GM21723 (cell line): Measurements from ENCODE around the gene SLC35F4.

Experiments
- ATAC-seq: cut with Tn5 transposase; IDR thresholded peaks from one replicate; pipeline ENCODE4 v1.9.1; 2021; ENCODE audit warnings: mild to moderate bottlenecking, moderate library complexity; ENCODE audit not compliant: unreplicated experiment

Gene SLC35F4

DNA sequence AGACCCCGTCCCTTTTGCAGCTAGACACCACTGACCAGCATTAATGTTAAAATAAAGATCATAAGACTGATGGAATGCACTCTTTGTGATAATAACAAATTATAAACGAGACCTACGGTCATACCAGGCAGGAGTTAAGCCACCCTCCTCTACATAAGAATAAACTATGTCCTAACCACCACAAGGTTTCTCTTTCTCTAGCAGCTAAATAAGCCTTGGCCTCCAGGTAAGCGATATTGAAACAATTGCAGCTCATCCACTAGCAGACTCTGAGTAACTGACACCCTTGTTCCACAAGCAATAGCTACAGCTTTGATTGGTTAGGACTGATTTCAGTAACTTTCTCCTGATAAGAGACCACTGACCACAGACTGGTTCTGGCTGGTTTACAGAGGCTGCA, 228.0 kb downstream of the SLC35F4 start:
- no peak for ATAC-seq

DNA sequence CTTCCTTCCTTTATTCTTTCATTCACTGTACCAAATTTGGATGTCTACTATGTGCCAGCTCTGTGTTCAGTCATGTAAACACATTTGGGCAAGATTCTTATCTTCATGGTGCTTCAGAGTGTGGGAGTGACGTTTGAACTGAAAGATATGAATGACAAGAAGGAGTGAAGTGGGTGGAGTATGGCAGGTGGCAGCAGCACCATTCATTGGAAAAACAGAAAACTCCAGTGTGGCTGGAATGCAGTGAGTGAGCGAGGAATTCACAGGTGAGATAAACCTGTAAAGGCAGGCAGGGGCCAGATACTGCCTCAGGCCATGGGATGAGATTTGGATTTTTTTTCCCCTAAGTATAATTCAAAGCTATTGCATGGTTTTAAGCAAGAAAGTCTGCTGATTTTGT, 231.6 kb downstream of the SLC35F4 start:
- ATAC-seq: no peak

DNA sequence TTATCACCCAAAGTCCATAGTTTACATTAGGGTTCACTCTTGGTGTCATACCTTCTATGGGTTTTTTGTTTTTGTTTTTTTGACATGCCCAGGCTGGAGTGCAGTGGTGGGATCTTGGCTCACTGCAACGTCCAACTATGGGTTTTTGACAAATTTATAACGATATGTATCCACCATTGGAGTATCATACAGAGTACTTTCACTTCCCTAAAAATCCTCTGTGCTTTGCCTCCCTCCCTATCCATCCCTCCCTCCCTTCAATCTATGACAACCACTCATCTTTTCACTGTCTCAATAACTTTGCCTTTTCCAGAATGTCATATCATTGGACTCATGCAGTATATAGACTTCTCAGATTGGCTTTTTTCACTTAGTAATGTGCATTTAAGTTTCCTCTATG, 233.2 kb downstream of the SLC35F4 start:
- no peak for ATAC-seq

DNA sequence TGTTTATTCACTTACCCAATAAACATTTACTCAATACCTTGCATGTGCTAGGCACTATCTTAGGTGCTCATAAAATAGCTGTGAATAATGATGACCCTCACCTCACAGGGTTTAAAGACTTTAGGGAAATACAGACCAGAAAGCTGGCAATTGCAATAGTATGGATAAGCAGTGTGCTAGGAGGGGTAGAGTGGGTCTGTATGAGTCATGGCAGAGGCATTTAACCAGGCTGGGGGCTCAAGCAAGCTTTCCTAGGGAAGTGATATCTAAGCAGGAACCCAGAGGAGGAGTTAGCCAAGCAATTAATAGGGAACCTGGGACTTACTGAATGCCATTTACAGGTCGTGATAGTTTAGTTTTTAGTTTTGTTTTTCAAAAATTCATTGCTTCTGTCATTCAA, 248.4 kb downstream of the SLC35F4 start:
- no peak for ATAC-seq

DNA sequence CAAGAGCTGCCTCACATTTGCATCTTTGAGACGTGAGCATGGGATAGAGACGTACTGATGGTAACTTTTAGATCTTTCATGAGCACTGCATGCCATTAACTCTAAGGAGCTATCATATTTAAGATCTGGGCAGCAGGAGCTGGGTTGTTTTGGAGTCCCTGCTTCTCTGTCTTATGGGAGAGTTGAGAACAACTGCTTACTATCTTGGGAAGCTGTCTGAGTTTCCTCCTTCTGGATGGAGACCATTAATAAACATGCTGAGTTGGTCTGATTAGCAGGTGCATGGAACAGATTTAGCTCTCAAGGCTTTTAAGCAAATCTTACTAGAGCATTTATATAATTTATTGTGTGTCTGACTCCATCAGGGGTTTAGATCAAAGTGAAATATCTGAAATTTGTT, 252.9 kb downstream of the SLC35F4 start:
- ATAC-seq: no peak

DNA sequence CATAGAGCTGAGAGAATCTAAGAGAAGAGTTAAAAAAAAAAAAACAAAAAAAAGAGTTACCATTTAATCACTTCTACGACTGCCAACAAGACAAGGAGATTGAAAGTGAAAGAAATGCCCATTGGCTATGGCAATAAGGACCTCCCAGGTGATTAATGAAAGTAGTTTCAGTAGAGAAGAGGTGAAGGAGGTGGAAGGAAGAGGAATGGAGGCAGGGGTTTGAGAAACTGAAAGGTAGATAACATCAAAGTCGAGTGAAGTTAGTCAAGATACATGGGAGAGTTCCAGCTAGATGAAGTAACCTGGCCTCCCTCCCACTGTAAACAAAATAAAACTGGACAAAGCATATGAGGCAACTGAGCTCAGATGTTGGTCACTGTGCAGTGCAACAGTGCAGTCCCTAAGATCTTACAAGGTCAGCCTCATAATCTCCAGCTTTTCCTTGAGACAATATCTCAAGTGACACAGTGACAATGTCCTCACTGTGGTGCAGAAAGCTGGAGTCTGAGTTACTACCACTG, 254.3 kb downstream of the SLC35F4 start:
- ATAC-seq: no peak

DNA sequence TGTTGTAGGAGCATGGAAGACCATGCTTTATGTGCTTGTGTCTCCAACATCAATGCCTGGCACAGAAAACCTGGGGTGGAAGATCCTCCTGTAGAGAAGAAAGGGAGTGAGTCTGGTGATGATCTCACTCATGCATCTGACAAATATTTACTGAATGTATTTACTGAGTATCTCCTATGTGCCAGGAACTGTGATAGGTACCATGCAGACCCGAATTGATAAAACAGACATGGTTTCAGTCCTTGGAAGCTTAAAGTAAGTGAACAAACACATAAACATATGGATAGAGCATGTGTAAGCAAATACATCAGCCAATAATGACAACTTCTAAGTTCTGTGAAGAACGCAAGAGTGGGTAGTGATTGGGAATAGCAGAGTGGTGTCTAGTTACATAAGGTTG, 255.3 kb downstream of the SLC35F4 start:
- ATAC-seq: no peak

DNA sequence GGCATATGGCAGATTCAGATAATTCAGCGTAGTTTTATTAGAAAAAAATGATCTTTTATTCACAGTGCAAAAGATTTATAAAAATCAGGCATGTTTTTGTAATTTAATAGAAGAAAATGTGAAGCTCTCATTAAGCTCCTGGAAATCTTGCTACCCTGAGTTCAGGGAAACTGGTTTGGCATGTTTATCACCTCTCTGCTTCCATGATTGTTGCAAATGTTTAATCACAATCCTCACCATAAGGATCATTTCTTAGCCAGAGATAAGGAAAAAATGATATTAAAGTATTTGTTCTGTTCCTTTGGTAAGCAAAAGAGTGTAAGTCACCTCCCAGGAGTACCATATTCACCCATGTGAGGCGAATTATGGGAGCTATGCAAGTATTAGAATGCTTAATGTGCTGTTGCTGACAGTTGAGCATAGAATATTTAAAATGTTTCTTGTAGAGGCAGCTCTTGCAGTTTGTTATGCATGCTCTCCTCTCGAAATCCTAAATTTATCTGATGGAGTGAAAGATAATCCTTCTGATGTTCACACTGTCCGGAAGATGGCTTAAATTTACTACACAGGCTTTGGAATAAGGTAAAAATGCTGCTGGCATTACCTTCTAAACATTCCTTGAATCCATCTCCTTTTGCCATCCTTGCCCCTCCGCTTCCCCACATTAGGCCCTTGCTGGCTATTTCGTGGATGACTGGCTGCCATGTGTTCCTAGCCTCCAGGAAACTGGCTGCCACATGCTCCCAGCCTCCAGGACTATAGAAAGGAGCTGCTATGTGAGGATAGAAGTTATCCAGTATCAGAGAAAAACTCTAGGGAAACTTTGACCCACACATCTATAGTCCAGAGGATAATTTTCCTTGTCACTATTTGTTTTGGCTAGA, 256.5 kb downstream of the SLC35F4 start:
- ATAC-seq: no peak

DNA sequence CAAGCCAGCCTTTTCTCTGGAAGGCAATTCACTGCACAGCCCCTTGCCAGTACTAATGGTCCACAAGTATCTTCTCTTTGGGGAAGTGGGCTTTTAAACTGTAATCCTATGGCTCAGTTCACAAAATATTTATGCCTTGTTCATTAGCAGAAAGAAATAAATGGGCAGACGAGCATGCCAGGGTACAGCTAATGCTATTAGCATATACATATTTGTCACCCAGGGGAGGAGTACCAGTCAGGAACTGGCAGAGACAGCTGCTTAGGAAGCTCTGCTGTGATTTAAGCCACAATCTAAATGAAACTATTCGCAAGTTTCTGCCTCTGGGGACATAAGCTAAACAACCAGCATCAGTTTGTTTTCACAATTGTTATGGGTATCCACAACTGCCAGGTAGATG, 258.8 kb downstream of the SLC35F4 start:
- ATAC-seq: no peak

DNA sequence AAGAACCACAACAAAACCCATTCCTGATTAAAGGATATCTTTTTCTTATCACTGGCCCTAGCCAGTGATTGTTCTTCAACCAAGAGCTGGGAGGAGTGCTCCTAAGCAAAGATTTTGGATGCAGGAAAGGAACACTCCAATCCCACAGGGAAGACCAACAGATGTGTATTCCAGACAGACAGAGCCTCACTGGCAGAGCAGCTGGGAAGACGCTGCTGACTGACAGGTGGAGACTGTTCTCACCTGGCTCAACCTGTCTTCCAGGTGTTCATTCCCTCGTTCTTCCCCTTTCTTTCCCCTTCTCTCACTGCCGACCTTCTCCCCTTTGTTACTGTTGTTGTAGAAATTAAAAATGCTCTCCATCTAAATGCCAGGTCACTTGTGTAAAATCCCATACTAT, 282.5 kb downstream of the SLC35F4 start:
- ATAC-seq: no peak

DNA sequence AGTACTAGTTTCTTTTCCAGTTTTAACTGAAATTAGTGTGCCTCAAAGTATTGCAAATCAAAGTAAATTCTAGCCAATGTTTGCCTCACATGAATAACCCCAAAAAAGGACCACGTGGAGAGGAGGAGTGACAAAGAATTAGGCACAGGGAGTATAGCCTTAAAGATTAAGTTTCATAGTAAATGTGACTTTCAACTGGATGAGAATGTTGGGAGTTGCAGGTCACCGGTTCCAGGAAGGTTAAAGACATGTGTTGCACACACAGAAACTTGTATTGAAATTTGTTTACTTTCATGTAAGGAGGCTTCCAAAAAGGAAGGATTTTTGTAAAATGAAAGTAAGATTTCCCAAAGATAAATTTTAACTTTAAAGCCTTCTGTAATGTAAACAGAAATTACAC, 283.1 kb downstream of the SLC35F4 start:
- no peak for ATAC-seq

DNA sequence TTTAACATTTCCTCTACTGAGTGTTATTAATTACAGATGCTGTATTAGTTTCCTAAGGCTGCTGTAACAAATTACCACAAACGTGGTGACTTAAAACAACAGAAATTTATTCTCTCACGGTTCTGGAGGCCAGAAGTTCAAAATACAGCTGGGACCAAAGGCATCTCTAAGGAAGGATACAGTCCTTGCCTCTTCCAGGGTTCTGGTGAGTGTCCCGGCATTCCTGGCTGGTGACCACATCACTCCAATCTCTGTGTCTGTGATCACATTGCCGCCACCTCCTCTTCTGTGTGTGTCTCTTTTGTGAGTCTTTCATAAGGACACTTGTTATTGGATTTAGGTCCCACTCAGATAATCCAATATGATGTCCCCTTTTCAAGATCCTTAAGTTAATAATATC, 287.1 kb downstream of the SLC35F4 start:
- no peak for ATAC-seq

DNA sequence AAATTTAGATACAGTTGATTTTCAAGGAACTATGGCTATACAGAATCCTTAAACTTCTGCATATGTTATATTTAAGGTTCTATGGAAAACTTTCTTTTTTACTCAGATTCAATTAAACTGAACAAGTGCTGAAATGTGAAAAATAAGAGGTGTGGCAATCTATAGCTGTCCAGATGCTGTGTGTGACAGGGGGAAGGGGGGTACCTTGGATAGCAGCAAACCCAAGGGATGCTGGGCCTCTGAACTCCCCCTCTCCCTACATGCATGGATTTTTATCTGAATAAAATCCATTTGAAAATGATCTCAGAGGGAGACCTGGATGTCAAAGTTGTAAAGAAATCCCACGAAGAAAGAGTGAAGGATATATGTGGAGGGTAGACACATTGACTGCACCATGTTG, 289.4 kb downstream of the SLC35F4 start:
- no peak for ATAC-seq

DNA sequence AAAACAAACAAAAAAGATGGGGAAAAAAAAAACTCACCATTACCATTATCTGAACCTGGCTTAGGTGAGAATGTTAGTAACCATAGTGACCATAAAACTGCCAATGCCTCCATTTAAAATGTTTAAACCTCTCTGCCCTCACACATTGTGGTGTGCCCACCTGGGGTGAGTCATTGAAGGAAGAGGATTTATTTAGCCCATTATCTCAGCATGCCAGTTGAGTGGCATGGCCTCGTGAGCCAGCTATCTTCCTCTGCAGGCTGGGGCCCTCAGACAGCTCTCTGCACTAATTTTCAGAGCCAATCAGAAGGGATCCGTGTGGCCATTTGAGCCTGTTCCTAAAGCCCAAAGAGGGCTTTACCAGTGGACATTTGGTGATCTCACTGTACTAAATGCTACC, 290.4 kb downstream of the SLC35F4 start:
- ATAC-seq: no peak

DNA sequence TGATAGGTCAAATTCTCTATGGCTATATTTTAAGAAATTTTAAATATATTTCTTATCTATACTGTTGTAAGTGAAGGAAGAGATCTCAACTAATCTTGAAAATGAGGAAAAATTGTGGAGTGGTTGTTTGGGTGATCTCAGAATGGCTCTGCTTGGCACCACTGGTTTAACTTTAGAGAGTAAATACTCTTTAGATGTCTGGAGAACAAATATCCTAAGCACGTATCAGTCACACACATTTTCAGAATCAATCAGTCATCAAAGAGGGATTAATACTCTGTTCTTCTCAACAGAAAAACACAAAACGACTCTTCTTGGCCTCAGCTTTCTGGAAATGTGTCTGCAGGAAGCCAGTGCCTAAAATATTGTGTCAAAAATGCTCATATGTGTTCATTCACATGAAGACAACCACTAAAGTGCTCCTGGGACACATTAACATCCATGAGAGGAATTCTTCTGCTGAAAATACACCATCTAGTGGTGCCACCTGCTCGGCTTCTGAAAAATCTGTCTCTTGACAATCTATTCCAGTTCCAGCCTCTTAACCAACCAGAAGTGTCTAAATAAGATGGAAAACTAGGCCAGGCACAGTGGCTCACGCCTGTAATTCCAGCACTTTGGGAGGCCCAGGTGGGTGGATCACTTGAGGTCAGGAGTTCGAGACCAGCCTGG, 291.1 kb downstream of the SLC35F4 start:
- no peak for ATAC-seq

DNA sequence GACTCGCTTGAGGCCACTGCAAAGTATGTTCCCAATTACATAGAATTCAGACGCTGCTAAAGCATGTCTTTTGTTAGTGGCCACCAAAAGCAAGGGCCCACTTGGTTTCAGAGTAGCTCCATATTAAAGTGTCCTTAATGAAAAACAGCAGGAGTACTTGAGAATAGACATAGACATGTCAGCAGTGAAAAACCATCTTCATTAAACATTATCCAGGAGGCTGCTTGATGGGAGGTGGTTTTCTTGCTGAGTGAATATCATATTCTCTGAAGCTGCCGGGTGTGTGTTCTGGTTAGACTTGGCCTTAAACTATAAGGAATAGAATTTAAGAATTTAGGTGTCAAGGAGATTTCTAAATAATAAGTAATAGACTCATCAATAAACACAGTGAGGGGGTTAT, 292.7 kb downstream of the SLC35F4 start:
- no peak for ATAC-seq

DNA sequence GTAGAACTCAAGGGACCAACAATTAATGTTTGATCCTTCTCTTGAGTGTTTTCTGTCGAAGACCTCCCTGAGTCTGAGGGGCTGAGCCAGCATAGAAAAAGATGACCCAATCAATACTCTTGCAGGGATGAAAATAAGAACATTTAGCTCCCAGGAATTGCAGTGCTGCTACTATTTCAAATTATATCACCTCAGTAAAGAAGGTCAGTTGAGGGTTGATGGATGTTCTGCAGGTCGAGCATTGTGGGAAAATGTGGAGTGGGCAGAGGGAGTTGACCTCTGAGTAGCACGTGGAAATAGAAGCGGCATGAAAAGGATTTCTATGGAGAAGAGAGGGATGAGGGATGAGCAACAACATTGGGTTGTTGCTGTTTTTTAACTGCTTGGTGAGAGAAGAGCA, 297.3 kb downstream of the SLC35F4 start:
- no peak for ATAC-seq

DNA sequence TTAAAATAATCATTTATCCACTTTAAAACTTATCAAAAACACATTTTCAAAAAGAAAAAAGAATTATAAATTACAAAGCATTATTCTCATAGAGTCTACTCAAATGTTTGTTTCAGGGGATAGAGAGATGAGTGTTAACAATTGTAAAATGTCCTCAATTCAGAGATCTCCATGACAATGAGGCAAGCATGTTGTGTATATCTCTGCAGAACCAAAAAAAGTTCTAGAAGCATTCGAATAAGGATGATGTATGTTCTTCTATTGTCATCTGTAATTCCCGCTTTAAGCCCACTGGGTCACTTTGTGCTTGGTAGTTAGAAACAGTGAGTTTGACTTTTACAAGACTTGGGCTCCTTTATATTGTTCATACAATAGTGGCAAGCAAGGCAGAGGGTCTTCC, 298.7 kb downstream of the SLC35F4 start:
- ATAC-seq: no peak

DNA sequence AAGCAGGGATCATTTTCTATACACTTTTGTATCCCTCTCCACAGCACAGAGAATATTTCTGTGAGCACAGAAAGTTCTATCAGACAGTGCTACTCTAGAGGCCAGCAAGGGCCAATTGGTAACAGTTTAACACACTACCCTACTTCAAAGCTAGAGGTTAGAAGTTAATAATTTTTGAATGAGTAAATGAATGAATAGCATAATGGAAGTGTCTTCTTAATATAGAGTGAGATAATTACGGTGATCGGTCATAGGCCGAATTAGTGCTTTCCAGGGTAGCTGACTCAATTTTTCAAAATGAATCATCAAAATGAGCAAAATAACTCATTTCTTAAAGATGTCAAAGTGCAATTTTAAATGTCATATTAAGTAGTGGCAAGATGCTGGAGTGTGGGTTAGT, 305.2 kb downstream of the SLC35F4 start:
- peak; percentile 74 for ATAC-seq

DNA sequence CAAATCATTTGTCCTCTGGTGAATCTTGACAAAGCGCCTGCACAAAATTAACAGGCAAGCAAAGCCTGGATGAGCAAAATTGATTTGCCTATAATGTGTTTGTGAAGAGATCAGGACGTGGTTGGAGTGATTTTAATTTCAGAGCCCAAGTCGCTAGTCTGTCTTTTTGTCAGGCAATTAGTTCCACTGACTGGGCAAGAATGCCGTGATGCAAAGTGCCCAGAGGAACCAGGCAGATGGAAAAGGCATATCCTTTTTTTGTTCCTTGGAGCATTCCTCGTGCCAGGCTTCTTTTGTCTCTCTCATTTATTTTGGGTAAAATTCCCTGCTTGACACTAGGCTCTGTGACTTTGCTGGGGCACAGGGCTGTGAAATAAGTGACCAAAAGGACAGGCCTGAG, 306.3 kb downstream of the SLC35F4 start:
- ATAC-seq: no peak

DNA sequence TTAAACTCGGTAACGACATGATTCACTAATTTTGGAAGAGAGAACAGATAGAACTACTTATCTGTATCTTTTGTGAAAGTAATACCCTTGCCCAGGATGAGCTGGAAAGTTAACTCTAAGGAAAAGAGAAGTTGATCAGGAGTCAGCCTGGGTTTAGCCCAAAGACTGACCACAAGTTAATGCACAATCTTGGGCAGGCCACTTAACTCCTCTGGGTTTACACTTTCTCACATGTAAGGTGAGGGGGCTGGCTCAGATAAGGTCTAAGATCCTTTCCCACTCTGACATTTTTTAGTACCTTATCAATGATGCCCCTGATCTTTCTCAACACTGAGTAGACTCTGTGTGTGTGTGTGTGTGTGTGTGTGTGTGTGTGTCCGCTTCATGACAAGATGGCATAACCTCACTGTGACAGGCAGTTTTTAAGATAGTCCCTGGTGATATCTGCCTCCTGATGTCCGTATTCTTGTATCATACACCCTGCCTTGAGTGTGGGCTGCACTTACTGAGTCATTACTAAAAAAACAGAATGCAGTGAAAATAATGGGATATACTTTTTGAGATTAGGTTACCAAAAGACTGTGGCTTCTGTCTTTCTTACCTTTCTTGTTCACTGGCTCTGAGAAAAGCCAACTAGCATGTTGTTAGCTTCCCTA, 316.0 kb downstream of the SLC35F4 start:
- ATAC-seq: no peak
